ENCODE results near the gene ACAT2.

Gene ACAT2

DNA sequence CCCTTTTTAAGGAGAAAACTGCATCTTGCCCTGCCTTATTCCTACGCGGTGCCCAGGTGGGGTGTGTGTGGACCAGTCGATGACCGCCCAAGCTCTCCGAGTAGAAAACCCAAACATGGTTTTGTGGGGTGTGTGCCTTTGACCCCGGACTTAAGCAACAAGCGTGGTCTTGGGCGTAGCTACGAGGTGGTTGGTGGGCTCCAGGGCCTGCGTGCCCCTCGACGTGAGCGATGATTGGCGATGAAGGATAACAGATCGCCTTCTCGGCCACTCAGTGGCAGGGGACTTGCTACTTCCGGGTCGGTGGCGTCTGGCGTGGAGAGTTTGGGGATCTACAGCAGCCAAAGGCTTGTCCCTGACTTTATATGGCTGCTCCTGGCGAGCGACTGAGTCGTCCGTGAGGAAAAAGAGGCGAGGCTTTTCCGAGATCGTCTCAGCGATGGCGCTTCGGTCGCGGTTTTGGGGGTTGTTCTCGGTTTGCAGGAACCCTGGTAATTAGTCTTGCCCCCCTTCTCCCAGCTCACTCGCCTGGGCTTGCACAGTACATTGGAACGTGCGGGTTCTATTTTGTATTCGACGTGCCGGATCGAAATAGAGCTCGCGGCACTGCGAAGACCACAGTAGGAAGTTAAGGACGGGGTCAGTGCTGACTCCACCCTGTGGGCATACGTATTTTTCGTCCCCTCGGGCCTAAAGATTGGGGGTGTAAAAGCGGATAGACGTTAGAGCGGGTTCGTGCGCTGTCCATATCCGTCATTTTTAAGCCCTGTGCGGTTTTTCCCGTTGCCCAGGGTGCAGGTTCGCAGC is 28.5 kb downstream of the ACAT2 start, which contains the start of gene MRPL18:
MRPL18 (plus strand) TSS at position 319 of the 807 bp plus-strand sequence; CDS start at position 440, 121 bp downstream.
- TF ChIP-seq CEBPB (IDR thresholded peaks at IDR 0.05) (peak; percentile 62), TEAD4 (IDR thresholded peaks at IDR 0.05) (no peak), TAF1 (IDR thresholded peaks at IDR 0.05; ENCODE audit: low read depth) (peak; percentile 66), MAX (IDR thresholded peaks at IDR 0.05) (peak; percentile 7), YY1 (IDR thresholded peaks at IDR 0.05; ENCODE audit: low read depth) (peak; percentile 80), RAD21 (IDR thresholded peaks at IDR 0.05; ENCODE audit: low read depth) (no peak)
- TF ChIP-seq, protein P1, sequence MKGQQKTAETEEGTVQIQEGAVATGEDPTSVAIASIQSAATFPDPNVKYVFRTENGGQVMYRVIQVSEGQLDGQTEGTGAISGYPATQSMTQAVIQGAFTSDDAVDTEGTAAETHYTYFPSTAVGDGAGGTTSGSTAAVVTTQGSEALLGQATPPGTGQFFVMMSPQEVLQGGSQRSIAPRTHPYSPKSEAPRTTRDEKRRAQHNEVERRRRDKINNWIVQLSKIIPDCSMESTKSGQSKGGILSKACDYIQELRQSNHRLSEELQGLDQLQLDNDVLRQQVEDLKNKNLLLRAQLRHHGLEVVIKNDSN (IDR thresholded peaks at IDR 0.05): no peak
- TF ChIP-seq, protein P2, sequence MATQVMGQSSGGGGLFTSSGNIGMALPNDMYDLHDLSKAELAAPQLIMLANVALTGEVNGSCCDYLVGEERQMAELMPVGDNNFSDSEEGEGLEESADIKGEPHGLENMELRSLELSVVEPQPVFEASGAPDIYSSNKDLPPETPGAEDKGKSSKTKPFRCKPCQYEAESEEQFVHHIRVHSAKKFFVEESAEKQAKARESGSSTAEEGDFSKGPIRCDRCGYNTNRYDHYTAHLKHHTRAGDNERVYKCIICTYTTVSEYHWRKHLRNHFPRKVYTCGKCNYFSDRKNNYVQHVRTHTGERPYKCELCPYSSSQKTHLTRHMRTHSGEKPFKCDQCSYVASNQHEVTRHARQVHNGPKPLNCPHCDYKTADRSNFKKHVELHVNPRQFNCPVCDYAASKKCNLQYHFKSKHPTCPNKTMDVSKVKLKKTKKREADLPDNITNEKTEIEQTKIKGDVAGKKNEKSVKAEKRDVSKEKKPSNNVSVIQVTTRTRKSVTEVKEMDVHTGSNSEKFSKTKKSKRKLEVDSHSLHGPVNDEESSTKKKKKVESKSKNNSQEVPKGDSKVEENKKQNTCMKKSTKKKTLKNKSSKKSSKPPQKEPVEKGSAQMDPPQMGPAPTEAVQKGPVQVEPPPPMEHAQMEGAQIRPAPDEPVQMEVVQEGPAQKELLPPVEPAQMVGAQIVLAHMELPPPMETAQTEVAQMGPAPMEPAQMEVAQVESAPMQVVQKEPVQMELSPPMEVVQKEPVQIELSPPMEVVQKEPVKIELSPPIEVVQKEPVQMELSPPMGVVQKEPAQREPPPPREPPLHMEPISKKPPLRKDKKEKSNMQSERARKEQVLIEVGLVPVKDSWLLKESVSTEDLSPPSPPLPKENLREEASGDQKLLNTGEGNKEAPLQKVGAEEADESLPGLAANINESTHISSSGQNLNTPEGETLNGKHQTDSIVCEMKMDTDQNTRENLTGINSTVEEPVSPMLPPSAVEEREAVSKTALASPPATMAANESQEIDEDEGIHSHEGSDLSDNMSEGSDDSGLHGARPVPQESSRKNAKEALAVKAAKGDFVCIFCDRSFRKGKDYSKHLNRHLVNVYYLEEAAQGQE (IDR thresholded peaks at IDR 0.05; ENCODE audit: low read depth): no peak

GRCh38 chr6:159790956-159791598 is 29.2 kb downstream of the ACAT2 start:
- no peak for TF ChIP-seq TAF1 (IDR thresholded peaks at IDR 0.05; ENCODE audit: low read depth)
- TF ChIP-seq YY1 (IDR thresholded peaks at IDR 0.05; ENCODE audit: low read depth): no peak
- TF ChIP-seq CEBPB (IDR thresholded peaks at IDR 0.05): no peak
- no peak for TF ChIP-seq MAX (IDR thresholded peaks at IDR 0.05)
- TF ChIP-seq TEAD4 (IDR thresholded peaks at IDR 0.05): no peak
- no peak for TF ChIP-seq EP300 (IDR thresholded peaks at IDR 0.05; ENCODE audit: borderline replicate concordance)

GRCh38 chr6:159797554-159797953 is 35.7 kb downstream of the ACAT2 start:
- TF ChIP-seq NFIC (IDR thresholded peaks at IDR 0.05) (no peak), CREB1 (IDR thresholded peaks at IDR 0.05; ENCODE audit: low read depth) (no peak)

GRCh38 chr6:159800141-159800865 is 38.5 kb downstream of the ACAT2 start, which contains the start of gene PNLDC1:
Gene PNLDC1, plus strand, starts transcription at chr6:159800276. Its CDS starts 32 bp downstream, at chr6:159800308.
- TF ChIP-seq, protein P2 (IDR thresholded peaks at IDR 0.05; ENCODE audit: low read depth): no peak
- TF ChIP-seq, protein P1 (IDR thresholded peaks at IDR 0.05): no peak
- no peak for TF ChIP-seq CEBPB (IDR thresholded peaks at IDR 0.05)
- TF ChIP-seq EGR1 (IDR thresholded peaks at IDR 0.05): no peak
- TF ChIP-seq NFIC (IDR thresholded peaks at IDR 0.05): no peak
- TF ChIP-seq ZBTB7A (IDR thresholded peaks at IDR 0.05; ENCODE audit: low read depth): no peak
- no peak for TF ChIP-seq RAD21 (IDR thresholded peaks at IDR 0.05; ENCODE audit: low read depth)
- no peak for TF ChIP-seq TCF12 (IDR thresholded peaks at IDR 0.05; ENCODE audit: low read depth)
- TF ChIP-seq TEAD4 (IDR thresholded peaks at IDR 0.05): no peak
- TF ChIP-seq TAF1 (IDR thresholded peaks at IDR 0.05; ENCODE audit: low read depth): no peak

DNA sequence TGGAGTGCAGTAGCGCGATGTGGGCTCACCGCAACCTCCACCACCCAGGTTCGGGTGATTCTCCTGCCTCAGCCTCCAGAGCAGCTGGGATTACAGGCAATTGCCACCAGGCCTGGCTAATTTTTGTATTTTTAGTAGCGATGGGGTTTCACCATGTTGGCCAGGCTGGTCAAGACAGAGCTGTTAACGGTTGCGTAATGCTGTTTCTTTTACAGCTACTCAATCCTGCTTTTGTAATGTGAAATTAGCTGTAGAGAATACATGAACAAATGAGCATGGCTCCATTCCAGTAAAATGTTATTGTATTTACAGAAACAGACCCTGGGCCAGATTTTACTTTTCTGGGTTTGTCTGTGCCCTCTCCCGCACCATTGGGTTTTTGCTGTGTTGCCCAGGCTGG is 40.1 kb downstream of the ACAT2 start:
- TF ChIP-seq EP300 (IDR thresholded peaks at IDR 0.05; ENCODE audit: borderline replicate concordance) (no peak), YY1 (IDR thresholded peaks at IDR 0.05; ENCODE audit: low read depth) (no peak), EGR1 (IDR thresholded peaks at IDR 0.05) (no peak)
- TF ChIP-seq, protein P1 (IDR thresholded peaks at IDR 0.05): no peak

All from Ishikawa (cell line).